H1 (cell line): ENCODE measurements around the gene ACY1. TPM values are rescaled to one million over a fixed set of nuclear protein-coding genes. Genes with fewer than 3 reads are reported as not detected.

ENCODE experiments used
- ASH2L ChIP-seq: fragments of 200-600, 300-600 bp; sonication (generic); IDR thresholded peaks from one replicate; pipeline ENCODE4 v1.7.1; 2017; ENCODE audit warnings: low read length
- CREB1 ChIP-seq: IDR thresholded peaks from 2 replicates; pipeline ENCODE4 v1.6.1; 2012; ENCODE audit warnings: inconsistent platforms
- FOSL1 ChIP-seq: IDR thresholded peaks from 2 replicates; pipeline ENCODE4 v1.6.1; 2011; ENCODE audit warnings: mild to moderate bottlenecking, low read depth, low read length, moderate library complexity; ENCODE audit not compliant: insufficient read depth
- KDM4A ChIP-seq: IDR thresholded peaks from one replicate; pipeline ENCODE4 v1.7.1; 2012; ENCODE audit warnings: low read depth, mild to moderate bottlenecking, moderate library complexity, low read length, inconsistent platforms; ENCODE audit not compliant: severe bottlenecking
- NANOG ChIP-seq: IDR thresholded peaks from 2 replicates; pipeline ENCODE4 v1.6.1; 2011; ENCODE audit warnings: low read length, low read depth, mild to moderate bottlenecking, inconsistent platforms; ENCODE audit not compliant: insufficient read depth, poor library complexity, severe bottlenecking
- POU5F1 ChIP-seq: IDR thresholded peaks from 2 replicates; pipeline ENCODE4 v1.6.1; 2011; ENCODE audit warnings: low read depth, mild to moderate bottlenecking, low read length, moderate library complexity
- RBBP5 ChIP-seq: IDR thresholded peaks from 2 replicates; pipeline ENCODE4 v1.7.1; 2012; ENCODE audit warnings: low read depth, mild to moderate bottlenecking, inconsistent platforms, low read length, moderate library complexity, borderline replicate concordance
- SP2 ChIP-seq: IDR thresholded peaks from 2 replicates; pipeline ENCODE4 v1.6.1; 2012; ENCODE audit warnings: mild to moderate bottlenecking, low read length, inconsistent platforms
- SRF ChIP-seq: IDR thresholded peaks from 2 replicates; pipeline ENCODE4 v1.6.1; 2011; ENCODE audit warnings: mild to moderate bottlenecking, low read depth, low read length, moderate library complexity
- SUZ12 ChIP-seq: fragments of 200-600 bp; sonication (generic); IDR thresholded peaks from 2 replicates; pipeline ENCODE4 v1.6.1; 2012; ENCODE audit warnings: mild to moderate bottlenecking, inconsistent platforms, low read length, moderate library complexity, mixed read lengths
- polyA plus RNA-seq, 7 experiments: library from polyadenylated mRNA; depleted of rRNA in 3 of 7; stranded (reverse) in 5 of 7; unstranded in 2 of 7; fragments of >200 nt in 5 of 7; fragments of 200-250 nt in 2 of 7; gene quantifications; 1 replicate in 5 of 7; 2 replicates in 1 of 7; 4 replicates in 1 of 7; pipeline versions ENCODE4 v1.2.1 to v1.2.3, GENCODE V29; 2011 to 2013; ENCODE audit warnings: missing spikeins in 2 of 7, mixed read lengths in 2 of 7
- total RNA-seq: library from RNA; stranded (reverse); fragmentation: NEBNext Ultra II Directional; extraction: Animal tissue kit (Norgen Biotek cat#: 25700); gene quantifications from 2 replicates; pipeline ENCODE4 v1.2.1, GENCODE V29; 2021
- TF ChIP-seq, protein P1 (sequence below): fragments of 300-600 bp; sonication (generic); IDR thresholded peaks from 2 replicates; pipeline ENCODE4 v1.7.1; 2012; ENCODE audit warnings: low read length, moderate library complexity, mild to moderate bottlenecking, inconsistent platforms; ENCODE audit not compliant: insufficient replicate concordance

Gene ACY1
- total and polyA plus RNA-seq, 2 of the 8 experiments (the other 6 are each of a cell fraction or from before 2014, with no cell fraction given), result 48.3 to 113 TPM

DNA sequence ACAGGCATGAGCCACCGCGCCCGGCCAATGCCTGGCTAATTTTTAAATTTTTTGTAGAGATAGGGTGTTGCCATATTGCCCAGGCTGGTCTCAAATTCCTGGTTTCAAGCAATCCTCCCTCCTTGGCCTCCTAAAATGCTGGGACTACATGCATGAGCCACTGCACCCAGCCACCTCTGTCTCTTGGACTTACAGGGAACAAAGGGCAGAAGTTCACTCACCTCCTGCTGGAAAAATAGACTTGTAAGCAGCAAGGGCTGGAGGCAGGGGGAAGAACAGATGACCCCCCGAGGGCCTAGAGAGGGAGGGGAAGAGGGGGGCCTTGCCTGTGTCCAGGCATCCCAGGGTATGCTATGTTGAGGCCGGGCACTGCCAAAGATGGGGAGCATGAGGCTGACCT, 50.9 kb downstream of the ACY1 start (continued):
- TF ChIP-seq, protein P1, sequence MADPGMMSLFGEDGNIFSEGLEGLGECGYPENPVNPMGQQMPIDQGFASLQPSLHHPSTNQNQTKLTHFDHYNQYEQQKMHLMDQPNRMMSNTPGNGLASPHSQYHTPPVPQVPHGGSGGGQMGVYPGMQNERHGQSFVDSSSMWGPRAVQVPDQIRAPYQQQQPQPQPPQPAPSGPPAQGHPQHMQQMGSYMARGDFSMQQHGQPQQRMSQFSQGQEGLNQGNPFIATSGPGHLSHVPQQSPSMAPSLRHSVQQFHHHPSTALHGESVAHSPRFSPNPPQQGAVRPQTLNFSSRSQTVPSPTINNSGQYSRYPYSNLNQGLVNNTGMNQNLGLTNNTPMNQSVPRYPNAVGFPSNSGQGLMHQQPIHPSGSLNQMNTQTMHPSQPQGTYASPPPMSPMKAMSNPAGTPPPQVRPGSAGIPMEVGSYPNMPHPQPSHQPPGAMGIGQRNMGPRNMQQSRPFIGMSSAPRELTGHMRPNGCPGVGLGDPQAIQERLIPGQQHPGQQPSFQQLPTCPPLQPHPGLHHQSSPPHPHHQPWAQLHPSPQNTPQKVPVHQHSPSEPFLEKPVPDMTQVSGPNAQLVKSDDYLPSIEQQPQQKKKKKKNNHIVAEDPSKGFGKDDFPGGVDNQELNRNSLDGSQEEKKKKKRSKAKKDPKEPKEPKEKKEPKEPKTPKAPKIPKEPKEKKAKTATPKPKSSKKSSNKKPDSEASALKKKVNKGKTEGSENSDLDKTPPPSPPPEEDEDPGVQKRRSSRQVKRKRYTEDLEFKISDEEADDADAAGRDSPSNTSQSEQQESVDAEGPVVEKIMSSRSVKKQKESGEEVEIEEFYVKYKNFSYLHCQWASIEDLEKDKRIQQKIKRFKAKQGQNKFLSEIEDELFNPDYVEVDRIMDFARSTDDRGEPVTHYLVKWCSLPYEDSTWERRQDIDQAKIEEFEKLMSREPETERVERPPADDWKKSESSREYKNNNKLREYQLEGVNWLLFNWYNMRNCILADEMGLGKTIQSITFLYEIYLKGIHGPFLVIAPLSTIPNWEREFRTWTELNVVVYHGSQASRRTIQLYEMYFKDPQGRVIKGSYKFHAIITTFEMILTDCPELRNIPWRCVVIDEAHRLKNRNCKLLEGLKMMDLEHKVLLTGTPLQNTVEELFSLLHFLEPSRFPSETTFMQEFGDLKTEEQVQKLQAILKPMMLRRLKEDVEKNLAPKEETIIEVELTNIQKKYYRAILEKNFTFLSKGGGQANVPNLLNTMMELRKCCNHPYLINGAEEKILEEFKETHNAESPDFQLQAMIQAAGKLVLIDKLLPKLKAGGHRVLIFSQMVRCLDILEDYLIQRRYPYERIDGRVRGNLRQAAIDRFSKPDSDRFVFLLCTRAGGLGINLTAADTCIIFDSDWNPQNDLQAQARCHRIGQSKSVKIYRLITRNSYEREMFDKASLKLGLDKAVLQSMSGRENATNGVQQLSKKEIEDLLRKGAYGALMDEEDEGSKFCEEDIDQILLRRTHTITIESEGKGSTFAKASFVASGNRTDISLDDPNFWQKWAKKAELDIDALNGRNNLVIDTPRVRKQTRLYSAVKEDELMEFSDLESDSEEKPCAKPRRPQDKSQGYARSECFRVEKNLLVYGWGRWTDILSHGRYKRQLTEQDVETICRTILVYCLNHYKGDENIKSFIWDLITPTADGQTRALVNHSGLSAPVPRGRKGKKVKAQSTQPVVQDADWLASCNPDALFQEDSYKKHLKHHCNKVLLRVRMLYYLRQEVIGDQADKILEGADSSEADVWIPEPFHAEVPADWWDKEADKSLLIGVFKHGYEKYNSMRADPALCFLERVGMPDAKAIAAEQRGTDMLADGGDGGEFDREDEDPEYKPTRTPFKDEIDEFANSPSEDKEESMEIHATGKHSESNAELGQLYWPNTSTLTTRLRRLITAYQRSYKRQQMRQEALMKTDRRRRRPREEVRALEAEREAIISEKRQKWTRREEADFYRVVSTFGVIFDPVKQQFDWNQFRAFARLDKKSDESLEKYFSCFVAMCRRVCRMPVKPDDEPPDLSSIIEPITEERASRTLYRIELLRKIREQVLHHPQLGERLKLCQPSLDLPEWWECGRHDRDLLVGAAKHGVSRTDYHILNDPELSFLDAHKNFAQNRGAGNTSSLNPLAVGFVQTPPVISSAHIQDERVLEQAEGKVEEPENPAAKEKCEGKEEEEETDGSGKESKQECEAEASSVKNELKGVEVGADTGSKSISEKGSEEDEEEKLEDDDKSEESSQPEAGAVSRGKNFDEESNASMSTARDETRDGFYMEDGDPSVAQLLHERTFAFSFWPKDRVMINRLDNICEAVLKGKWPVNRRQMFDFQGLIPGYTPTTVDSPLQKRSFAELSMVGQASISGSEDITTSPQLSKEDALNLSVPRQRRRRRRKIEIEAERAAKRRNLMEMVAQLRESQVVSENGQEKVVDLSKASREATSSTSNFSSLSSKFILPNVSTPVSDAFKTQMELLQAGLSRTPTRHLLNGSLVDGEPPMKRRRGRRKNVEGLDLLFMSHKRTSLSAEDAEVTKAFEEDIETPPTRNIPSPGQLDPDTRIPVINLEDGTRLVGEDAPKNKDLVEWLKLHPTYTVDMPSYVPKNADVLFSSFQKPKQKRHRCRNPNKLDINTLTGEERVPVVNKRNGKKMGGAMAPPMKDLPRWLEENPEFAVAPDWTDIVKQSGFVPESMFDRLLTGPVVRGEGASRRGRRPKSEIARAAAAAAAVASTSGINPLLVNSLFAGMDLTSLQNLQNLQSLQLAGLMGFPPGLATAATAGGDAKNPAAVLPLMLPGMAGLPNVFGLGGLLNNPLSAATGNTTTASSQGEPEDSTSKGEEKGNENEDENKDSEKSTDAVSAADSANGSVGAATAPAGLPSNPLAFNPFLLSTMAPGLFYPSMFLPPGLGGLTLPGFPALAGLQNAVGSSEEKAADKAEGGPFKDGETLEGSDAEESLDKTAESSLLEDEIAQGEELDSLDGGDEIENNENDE, result no peak
- TF ChIP-seq RBBP5 (no peak), KDM4A (no peak), NANOG (no peak), SP2 (no peak), POU5F1 (no peak), CREB1 (no peak), FOSL1 (no peak), SRF (no peak), SUZ12 (no peak), ASH2L (no peak)
